ENCODE data around the gene MAD2L2. TPM values are rescaled to one million over a fixed set of nuclear protein-coding genes. Genes with fewer than 3 reads are reported as not detected.

MAD2L2 gene
- total and polyA plus RNA-seq, 9 of the 15 experiments (the other 6 are each of a cell fraction or from before 2014, with no cell fraction given) = 12.4 to 286 (median 143) TPM

DNA sequence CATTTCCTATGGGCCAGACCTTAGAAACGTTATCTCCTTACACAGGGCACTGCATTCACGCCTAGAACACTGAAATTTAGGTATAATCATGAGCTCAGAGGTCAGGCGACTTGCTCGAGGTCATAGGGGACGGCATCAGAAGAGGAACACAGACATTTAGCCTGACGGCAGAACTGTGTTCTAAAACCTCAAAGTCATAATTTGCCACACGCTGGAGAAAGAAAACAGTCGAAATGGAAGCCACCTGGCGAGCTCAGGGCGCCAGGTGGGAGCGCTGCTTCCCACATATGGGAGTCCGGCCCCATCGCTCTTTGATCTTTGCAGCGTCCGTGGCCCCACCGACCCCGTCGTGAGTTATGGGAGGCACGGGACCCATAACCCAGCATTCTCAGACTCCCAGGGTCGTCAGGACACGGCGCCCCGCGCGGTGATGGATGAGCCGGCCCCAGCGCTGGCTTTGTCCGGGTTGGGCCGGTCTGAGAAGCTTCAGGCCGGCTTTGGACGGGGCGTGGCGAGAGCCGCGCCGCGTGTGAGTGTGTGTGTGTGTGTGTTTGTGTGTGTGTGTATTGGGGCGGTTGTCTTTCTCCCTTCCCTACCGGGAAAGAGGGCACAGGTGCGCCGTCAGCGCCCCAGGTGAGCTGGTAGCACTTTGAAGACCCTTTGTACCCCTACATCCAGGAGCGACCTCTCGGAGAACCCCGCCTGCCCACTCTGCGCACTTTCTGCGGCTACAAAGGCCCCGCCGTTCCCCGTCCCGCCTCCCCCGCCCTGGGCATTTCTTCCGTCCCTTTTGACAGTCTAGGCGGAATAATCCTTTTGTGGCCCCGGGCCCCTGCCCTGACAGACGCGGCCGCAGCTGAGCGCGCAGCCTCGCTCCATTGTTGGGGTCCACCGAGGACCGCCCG is 9.7 kb upstream of the MAD2L2 start (continued):
- TF ChIP-seq, protein P1, sequence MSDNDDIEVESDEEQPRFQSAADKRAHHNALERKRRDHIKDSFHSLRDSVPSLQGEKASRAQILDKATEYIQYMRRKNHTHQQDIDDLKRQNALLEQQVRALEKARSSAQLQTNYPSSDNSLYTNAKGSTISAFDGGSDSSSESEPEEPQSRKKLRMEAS (CRISPR knock-in tag; IDR thresholded peaks at IDR 0.05) = peak; percentile 26; the same call in 1 of the 2 replicates
- peak; percentile 43; the same call in 1 of the 2 replicates for TF ChIP-seq ATF7 (IDR thresholded peaks at IDR 0.05)
- TF ChIP-seq, protein P2, sequence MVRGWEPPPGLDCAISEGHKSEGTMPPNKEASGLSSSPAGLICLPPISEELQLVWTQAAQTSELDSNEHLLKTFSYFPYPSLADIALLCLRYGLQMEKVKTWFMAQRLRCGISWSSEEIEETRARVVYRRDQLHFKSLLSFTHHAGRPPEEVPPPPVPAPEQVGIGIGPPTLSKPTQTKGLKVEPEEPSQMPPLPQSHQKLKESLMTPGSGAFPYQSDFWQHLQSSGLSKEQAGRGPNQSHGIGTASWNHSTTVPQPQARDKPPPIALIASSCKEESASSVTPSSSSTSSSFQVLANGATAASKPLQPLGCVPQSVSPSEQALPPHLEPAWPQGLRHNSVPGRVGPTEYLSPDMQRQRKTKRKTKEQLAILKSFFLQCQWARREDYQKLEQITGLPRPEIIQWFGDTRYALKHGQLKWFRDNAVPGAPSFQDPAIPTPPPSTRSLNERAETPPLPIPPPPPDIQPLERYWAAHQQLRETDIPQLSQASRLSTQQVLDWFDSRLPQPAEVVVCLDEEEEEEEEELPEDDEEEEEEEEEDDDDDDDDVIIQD (CRISPR knock-in tag; IDR thresholded peaks at IDR 0.05) = no peak
- TF ChIP-seq, protein P3, sequence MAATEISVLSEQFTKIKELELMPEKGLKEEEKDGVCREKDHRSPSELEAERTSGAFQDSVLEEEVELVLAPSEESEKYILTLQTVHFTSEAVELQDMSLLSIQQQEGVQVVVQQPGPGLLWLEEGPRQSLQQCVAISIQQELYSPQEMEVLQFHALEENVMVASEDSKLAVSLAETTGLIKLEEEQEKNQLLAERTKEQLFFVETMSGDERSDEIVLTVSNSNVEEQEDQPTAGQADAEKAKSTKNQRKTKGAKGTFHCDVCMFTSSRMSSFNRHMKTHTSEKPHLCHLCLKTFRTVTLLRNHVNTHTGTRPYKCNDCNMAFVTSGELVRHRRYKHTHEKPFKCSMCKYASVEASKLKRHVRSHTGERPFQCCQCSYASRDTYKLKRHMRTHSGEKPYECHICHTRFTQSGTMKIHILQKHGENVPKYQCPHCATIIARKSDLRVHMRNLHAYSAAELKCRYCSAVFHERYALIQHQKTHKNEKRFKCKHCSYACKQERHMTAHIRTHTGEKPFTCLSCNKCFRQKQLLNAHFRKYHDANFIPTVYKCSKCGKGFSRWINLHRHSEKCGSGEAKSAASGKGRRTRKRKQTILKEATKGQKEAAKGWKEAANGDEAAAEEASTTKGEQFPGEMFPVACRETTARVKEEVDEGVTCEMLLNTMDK (IDR thresholded peaks at IDR 0.05; ENCODE audit: borderline replicate concordance, insufficient read depth, low read depth, low read length, poor library complexity, severe bottlenecking) = no peak
- no peak for TF ChIP-seq ETS2 (tag; IDR thresholded peaks at IDR 0.05; ENCODE audit: borderline replicate concordance, poor library complexity, severe bottlenecking)
- no peak for TF ChIP-seq NR3C1 (CRISPR knock-in tag; IDR thresholded peaks at IDR 0.05)
- no peak for TF ChIP-seq ELF1 (tag; IDR thresholded peaks at IDR 0.05)
- TF ChIP-seq ZNF146 (CRISPR knock-in tag; IDR thresholded peaks at IDR 0.05; ENCODE audit: unreplicated experiment) = no peak
- TF ChIP-seq NR1H2 (CRISPR knock-in tag; IDR thresholded peaks at IDR 0.05) = no peak
- TF ChIP-seq POLR2G (IDR thresholded peaks at IDR 0.05; ENCODE audit: low read depth, low read length) = no peak
- TF ChIP-seq NUFIP1 (IDR thresholded peaks at IDR 0.05; ENCODE audit: partially characterized antibody) = no peak
- no peak for TF ChIP-seq SMC3 (conservative IDR thresholded peaks at IDR 0.05; ENCODE audit: insufficient read depth, low read depth, low read length)
- TF ChIP-seq SIX5 (IDR thresholded peaks at IDR 0.05; ENCODE audit: borderline replicate concordance in 1 of 2, insufficient read depth in 1 of 2, low read depth in 1 of 2, low read length in 2 of 2) = no peak
- TF ChIP-seq, protein P4, sequence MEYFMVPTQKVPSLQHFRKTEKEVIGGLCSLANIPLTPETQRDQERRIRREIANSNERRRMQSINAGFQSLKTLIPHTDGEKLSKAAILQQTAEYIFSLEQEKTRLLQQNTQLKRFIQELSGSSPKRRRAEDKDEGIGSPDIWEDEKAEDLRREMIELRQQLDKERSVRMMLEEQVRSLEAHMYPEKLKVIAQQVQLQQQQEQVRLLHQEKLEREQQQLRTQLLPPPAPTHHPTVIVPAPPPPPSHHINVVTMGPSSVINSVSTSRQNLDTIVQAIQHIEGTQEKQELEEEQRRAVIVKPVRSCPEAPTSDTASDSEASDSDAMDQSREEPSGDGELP (CRISPR knock-in tag; IDR thresholded peaks at IDR 0.05; ENCODE audit: borderline replicate concordance) = no peak
- TF ChIP-seq, protein P5, sequence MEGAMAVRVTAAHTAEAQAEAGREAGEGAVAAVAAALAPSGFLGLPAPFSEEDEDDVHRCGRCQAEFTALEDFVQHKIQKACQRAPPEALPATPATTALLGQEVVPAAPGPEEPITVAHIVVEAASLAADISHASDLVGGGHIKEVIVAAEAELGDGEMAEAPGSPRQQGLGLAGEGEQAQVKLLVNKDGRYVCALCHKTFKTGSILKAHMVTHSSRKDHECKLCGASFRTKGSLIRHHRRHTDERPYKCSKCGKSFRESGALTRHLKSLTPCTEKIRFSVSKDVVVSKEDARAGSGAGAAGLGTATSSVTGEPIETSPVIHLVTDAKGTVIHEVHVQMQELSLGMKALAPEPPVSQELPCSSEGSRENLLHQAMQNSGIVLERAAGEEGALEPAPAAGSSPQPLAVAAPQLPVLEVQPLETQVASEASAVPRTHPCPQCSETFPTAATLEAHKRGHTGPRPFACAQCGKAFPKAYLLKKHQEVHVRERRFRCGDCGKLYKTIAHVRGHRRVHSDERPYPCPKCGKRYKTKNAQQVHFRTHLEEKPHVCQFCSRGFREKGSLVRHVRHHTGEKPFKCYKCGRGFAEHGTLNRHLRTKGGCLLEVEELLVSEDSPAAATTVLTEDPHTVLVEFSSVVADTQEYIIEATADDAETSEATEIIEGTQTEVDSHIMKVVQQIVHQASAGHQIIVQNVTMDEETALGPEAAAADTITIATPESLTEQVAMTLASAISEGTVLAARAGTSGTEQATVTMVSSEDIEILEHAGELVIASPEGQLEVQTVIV (CRISPR knock-in tag; IDR thresholded peaks at IDR 0.05; ENCODE audit: borderline replicate concordance) = no peak
- no peak for TF ChIP-seq CC2D1A (IDR thresholded peaks at IDR 0.05)
- no peak for TF ChIP-seq CBX2 (IDR thresholded peaks at IDR 0.05; ENCODE audit: insufficient read depth, low read length, poor library complexity, severe bottlenecking)
